GM18907 (cell line): ENCODE results near the gene TMEM164.
"Not testable (repeated sequence)": the region's sequence is repeated elsewhere in the genome, so short reads cannot be mapped to it uniquely, and the experiment has no call there.

Experiments used
- ATAC-seq: cut with Tn5 transposase; IDR thresholded peaks from one replicate; pipeline ENCODE4 v1.9.1; 2021; ENCODE audit warnings: mild to moderate bottlenecking, moderate library complexity; ENCODE audit not compliant: unreplicated experiment

The TMEM164 gene

GRCh38 chrX:110125446-110126162, 122.7 kb downstream of the TMEM164 start:
- ATAC-seq, result no peak

GRCh38 chrX:110131031-110131430, 128.1 kb downstream of the TMEM164 start:
- no peak for ATAC-seq

GRCh38 chrX:110132450-110133114, 129.7 kb downstream of the TMEM164 start:
- ATAC-seq, result no peak

- no peak for ATAC-seq
Observed at GRCh38 chrX:110133735-110134370, 130.9 kb downstream of the TMEM164 start.

- ATAC-seq, result no peak
Observed at GRCh38 chrX:110135618-110136017, 132.7 kb downstream of the TMEM164 start.

GRCh38 chrX:110136136-110136535, 133.2 kb downstream of the TMEM164 start:
- ATAC-seq, result no peak

- no peak for ATAC-seq
Observed at GRCh38 chrX:110138557-110138956, 135.6 kb downstream of the TMEM164 start.

- no peak for ATAC-seq
Observed at GRCh38 chrX:110139172-110139571, 136.3 kb downstream of the TMEM164 start.

- ATAC-seq, result no peak
Observed at GRCh38 chrX:110142096-110142495, 139.2 kb downstream of the TMEM164 start.

- no peak for ATAC-seq
Observed at GRCh38 chrX:110143454-110144210, 140.7 kb downstream of the TMEM164 start.

GRCh38 chrX:110145311-110145710, 142.4 kb downstream of the TMEM164 start:
- no peak for ATAC-seq

- peak; percentile 63 for ATAC-seq
Observed at GRCh38 chrX:110145854-110146253, 142.9 kb downstream of the TMEM164 start.

GRCh38 chrX:110146521-110146920, 143.6 kb downstream of the TMEM164 start:
- ATAC-seq, result peak; percentile 77

- ATAC-seq, result no peak
Observed at GRCh38 chrX:110153244-110153643, 150.3 kb downstream of the TMEM164 start.

- ATAC-seq, result no peak
Observed at GRCh38 chrX:110153896-110154295, 151.0 kb downstream of the TMEM164 start.

- ATAC-seq, result not testable (repeated sequence)
Observed at GRCh38 chrX:110154328-110154727, 151.4 kb downstream of the TMEM164 start.

- ATAC-seq, result no peak
Observed at GRCh38 chrX:110155759-110156158, 152.8 kb downstream of the TMEM164 start.

- no peak for ATAC-seq
Observed at GRCh38 chrX:110156167-110156754, 153.3 kb downstream of the TMEM164 start.

- no peak for ATAC-seq
Observed at GRCh38 chrX:110157444-110157843, 154.5 kb downstream of the TMEM164 start.

GRCh38 chrX:110159235-110159634, 156.3 kb downstream of the TMEM164 start:
- no peak for ATAC-seq

- ATAC-seq, result no peak
Observed at GRCh38 chrX:110159865-110160264, 157.0 kb downstream of the TMEM164 start.
